Measurements from ENCODE around the gene HPS5.

DNA sequence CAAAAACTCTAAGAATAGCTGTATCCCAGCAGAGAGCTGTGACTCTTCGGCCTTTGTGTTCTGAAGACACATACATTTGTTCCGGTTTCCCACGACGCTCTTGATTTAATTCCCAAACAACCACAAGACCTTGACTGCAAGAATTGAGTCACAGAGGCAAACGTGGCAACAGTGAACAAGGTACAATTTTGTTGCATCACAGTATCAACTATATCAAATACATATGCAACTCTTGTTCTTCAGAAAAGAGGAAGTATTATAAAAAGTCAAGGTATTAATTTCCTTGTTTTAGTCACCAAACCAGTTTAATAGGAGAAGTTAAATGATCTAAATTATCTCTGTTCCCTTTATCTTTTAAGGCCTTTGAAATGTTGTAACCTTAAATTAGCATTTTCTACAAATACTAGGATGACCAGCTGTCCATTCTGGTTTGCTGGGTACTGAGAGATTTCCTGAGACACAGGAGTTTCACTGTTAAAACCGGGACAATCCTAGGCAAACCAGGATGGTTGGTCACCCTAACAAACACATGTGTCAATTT lies 11.1 kb downstream of the HPS5 start:
- TF ChIP-seq, protein P1, sequence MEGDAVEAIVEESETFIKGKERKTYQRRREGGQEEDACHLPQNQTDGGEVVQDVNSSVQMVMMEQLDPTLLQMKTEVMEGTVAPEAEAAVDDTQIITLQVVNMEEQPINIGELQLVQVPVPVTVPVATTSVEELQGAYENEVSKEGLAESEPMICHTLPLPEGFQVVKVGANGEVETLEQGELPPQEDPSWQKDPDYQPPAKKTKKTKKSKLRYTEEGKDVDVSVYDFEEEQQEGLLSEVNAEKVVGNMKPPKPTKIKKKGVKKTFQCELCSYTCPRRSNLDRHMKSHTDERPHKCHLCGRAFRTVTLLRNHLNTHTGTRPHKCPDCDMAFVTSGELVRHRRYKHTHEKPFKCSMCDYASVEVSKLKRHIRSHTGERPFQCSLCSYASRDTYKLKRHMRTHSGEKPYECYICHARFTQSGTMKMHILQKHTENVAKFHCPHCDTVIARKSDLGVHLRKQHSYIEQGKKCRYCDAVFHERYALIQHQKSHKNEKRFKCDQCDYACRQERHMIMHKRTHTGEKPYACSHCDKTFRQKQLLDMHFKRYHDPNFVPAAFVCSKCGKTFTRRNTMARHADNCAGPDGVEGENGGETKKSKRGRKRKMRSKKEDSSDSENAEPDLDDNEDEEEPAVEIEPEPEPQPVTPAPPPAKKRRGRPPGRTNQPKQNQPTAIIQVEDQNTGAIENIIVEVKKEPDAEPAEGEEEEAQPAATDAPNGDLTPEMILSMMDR (conservative IDR thresholded peaks at IDR 0.05 in 1 of 2, IDR thresholded peaks at IDR 0.05 in 1 of 2; ENCODE audit: extremely low read depth in 1 of 2, insufficient read depth in 1 of 2, low read depth in 1 of 2, low read length in 2 of 2) = no peak
- TF ChIP-seq EZH2 (IDR thresholded peaks at IDR 0.05; ENCODE audit: borderline replicate concordance, low read length) = no peak
